Esophagus muscularis mucosa (tissue), 4 donors: ENCODE data around the gene LEP. TPM values are rescaled to one million over a fixed set of nuclear protein-coding genes. Genes with fewer than 3 reads are reported as not detected.

ENCODE experiments used
- DNase-seq: peaks from one replicate; pipeline ENCODE4 v3.0.0-alpha.2; 2017; ENCODE audit errors: extremely low spot score
- H3K27ac ChIP-seq, 4 donors: fragments of 200-600 bp; sonication (generic); replicated peaks in 1 of 4; 1 replicate in 3 of 4; 2 replicates in 1 of 4; pipeline ENCODE4 v1.5.1; 2016 to 2019; ENCODE audit warnings: mild to moderate bottlenecking in 1 of 4
- H3K27me3 ChIP-seq, 4 donors: fragments of 200-600 bp; sonication (generic); one replicate each; pipeline versions ENCODE4 v1.5.1 to v1.6.0; 2016 to 2019
- H3K36me3 ChIP-seq, 4 donors: fragments of 200-600 bp; sonication (generic); one replicate each; pipeline ENCODE4 v1.5.1; 2016 to 2019
- H3K4me1 ChIP-seq, 4 donors: fragments of 200-600 bp; sonication (generic); one replicate each; pipeline ENCODE4 v1.5.1; 2016 to 2019
- H3K4me3 ChIP-seq, 4 donors: fragments of 200-600 bp; sonication (generic); 1 replicate in 2 of 4; 2 replicates in 2 of 4; pipeline ENCODE4 v1.5.1; 2016 to 2019; ENCODE audit warnings: mild to moderate bottlenecking in 4 of 4, moderate library complexity in 1 of 4
- H3K9me3 ChIP-seq, 4 donors: fragments of 200-600 bp; sonication (generic); 1 replicate in 3 of 4; 2 replicates in 1 of 4; pipeline ENCODE4 v1.5.1; 2016 to 2019
- EP300 ChIP-seq: sonication (generic); formaldehyde crosslinking; IDR thresholded peaks from one replicate; pipeline ENCODE4 v1.6.1; 2017; ENCODE audit warnings: antibody characterized with exemption
- POLR2A ChIP-seq: fragments of 450-650 bp; IDR thresholded peaks from one replicate; pipeline ENCODE4 v1.6.1; 2017; ENCODE audit warnings: antibody characterized with exemption, moderate library complexity, mild to moderate bottlenecking, low read depth
- POLR2AphosphoS5 ChIP-seq, 2 donors: sonication (generic); formaldehyde crosslinking; IDR thresholded peaks; one replicate each; pipeline ENCODE4 v1.6.1; 2017; ENCODE audit warnings: antibody characterized with exemption in 2 of 2
- WGBS: methylation state at CpG from one replicate; pipeline ENCODE4 v1.1.5; 2018; 5-methylcytosine and 5-hydroxymethylcytosine counted together
- intact Hi-C: fragments of 100-400 bp; cut with DNase I; formaldehyde crosslinking; loops from one replicate; pipeline ENCODE4 v1.15.1; 2023
- total RNA-seq, 4 donors: library from RNA; depleted of rRNA; stranded (reverse); fragments of >200 nt; gene quantifications; one replicate each; pipeline versions ENCODE4 v1.1.0 to v1.2.1, GENCODE V29; 2016
- TF ChIP-seq, protein P1 (sequence below), 3 experiments: fragments of 200-600 bp in 2 of 3; fragments of 450-650 bp in 1 of 3; sonication (generic) in 2 of 3; IDR thresholded peaks; one replicate each; pipeline ENCODE4 v1.5.1; 2017 to 2019; ENCODE audit warnings: antibody characterized with exemption in 3 of 3, mild to moderate bottlenecking in 2 of 3, moderate library complexity in 1 of 3

Gene LEP
- total RNA-seq, 4 donors from 2014 or later, result not detected

- H3K4me1 ChIP-seq, result peaks cover 0 to 13% (median 5%) of the 10 kb centered on the region in 4 donors
- no peaks in the 10 kb centered on the region for H3K36me3 ChIP-seq
- no peaks in the 10 kb centered on the region for H3K9me3 ChIP-seq
- intact Hi-C loops, result no loop called here
- H3K27me3 ChIP-seq, result peaks cover 0 to 64% (median 0%) of the 10 kb centered on the region in 4 donors
- DNase-seq, result no peak
- no peak overlapping the region for H3K27ac ChIP-seq
- TF ChIP-seq POLR2AphosphoS5 (IDR thresholded peaks at IDR 0.05), result no peak
- no peak for TF ChIP-seq EP300
- TF ChIP-seq, protein P1, sequence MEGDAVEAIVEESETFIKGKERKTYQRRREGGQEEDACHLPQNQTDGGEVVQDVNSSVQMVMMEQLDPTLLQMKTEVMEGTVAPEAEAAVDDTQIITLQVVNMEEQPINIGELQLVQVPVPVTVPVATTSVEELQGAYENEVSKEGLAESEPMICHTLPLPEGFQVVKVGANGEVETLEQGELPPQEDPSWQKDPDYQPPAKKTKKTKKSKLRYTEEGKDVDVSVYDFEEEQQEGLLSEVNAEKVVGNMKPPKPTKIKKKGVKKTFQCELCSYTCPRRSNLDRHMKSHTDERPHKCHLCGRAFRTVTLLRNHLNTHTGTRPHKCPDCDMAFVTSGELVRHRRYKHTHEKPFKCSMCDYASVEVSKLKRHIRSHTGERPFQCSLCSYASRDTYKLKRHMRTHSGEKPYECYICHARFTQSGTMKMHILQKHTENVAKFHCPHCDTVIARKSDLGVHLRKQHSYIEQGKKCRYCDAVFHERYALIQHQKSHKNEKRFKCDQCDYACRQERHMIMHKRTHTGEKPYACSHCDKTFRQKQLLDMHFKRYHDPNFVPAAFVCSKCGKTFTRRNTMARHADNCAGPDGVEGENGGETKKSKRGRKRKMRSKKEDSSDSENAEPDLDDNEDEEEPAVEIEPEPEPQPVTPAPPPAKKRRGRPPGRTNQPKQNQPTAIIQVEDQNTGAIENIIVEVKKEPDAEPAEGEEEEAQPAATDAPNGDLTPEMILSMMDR (IDR thresholded peaks at IDR 0.05), result no peak
- no peak for TF ChIP-seq POLR2A
- H3K4me3 ChIP-seq, result no peak overlapping the region
- WGBS, result 73% methylated on average over 15 of the region's 19 CpGs
Observed at GRCh38 chr7:128210590-128211570, 30.2 kb upstream of the LEP start.

DNA sequence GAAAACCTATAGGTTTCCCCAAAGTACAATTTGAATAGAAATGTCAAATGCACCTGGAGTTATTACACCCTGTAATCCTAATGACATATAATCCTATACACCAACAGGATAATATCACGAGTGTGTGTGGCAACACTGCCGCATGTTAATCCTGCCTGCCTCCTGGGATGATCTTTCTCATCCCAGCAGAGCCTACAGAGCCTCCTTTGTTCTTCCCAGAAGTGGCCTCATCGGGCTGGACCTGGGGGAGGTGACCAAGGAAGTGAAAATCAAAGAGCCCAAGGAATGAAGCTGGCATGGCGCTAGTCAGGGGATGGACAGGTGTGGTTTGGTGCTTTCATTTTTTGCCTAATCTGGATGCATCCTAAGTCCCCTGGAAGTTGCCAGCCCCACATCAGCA lies 29.5 kb upstream of the LEP start:
- DNase-seq, result no peak
- TF ChIP-seq, protein P1 (IDR thresholded peaks at IDR 0.05), result no peak
- TF ChIP-seq EP300 (no peak), POLR2A (no peak)
- no peaks in the 10 kb centered on the region for H3K9me3 ChIP-seq

GRCh38 chr7:128214463-128214862 lies 26.6 kb upstream of the LEP start:
- no peaks in the 10 kb centered on the region for H3K9me3 ChIP-seq
- peaks cover 0 to 7% (median 3%) of the 10 kb centered on the region in 4 donors for H3K4me1 ChIP-seq
- no peak for TF ChIP-seq POLR2A
- no peak for TF ChIP-seq EP300
- TF ChIP-seq, protein P1 (IDR thresholded peaks at IDR 0.05), result no peak
- no peak for TF ChIP-seq POLR2AphosphoS5 (IDR thresholded peaks at IDR 0.05)
- WGBS, result 100% methylated on average over 1 of the region's 1 CpG
- H3K4me3 ChIP-seq, result no peak overlapping the region
- intact Hi-C loops, result no loop called here
- no peaks in the 10 kb centered on the region for H3K36me3 ChIP-seq
- H3K27ac ChIP-seq, result no peak overlapping the region
- peaks cover 0 to 40% (median 0%) of the 10 kb centered on the region in 4 donors for H3K27me3 ChIP-seq
- DNase-seq, result no peak

More for the DNA sequence above, 29.5 kb upstream of the LEP start:
- Histone ChIP-seq H3K4me1 (peaks cover 0 to 13% (median 5%) of the 10 kb centered on the region in 4 donors), H3K27ac (no peak overlapping the region), H3K27me3 (peaks cover 0 to 59% (median 0%) of the 10 kb centered on the region in 4 donors), H3K36me3 (no peaks in the 10 kb centered on the region), H3K4me3 (no peak overlapping the region)
- intact Hi-C loops, result no loop called here
- WGBS, result 51% methylated on average over 4 of the region's 4 CpGs

DNA sequence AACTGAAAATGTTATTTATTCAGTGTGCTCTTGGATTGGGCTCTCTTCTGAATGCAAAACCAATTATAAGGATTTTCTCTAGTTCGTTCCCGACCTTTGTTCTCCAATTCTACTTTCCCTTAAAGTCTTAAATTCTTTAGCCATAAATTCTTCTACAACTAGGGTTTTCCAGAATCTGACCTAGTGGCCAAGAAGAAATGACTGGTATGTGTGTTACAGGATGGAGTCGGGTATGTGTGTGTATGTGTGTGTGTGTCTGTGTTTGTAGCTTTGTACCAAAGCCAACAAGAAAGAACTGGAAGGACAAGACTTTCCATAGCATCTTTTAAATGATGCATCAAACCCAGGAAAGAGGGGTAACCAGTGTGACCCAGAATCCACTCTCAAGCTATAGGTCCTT lies 25.8 kb upstream of the LEP start:
- no peak for DNase-seq
- no peak overlapping the region for H3K27ac ChIP-seq
- WGBS, result 78% methylated on average over 3 of the region's 3 CpGs
- no peaks in the 10 kb centered on the region for H3K9me3 ChIP-seq
- no peak overlapping the region for H3K4me3 ChIP-seq
- TF ChIP-seq POLR2A (no peak), POLR2AphosphoS5 (IDR thresholded peaks at IDR 0.05) (no peak), EP300 (no peak)
- TF ChIP-seq, protein P1 (IDR thresholded peaks at IDR 0.05), result no peak
- H3K36me3 ChIP-seq, result no peaks in the 10 kb centered on the region
- peaks cover 0 to 40% (median 0%) of the 10 kb centered on the region in 4 donors for H3K27me3 ChIP-seq
- intact Hi-C loops, result no loop called here
- no peaks in the 10 kb centered on the region for H3K4me1 ChIP-seq
